B cell (primary cell): ENCODE results near the gene MFSD11. TPM values are rescaled to one million over a fixed set of nuclear protein-coding genes. Genes with fewer than 3 reads are reported as not detected.
A peak's percentile ranks its signal among the peaks of the same experiment; 100 is the strongest.

Experiments used
- ATAC-seq: fragments of 200-7000 bp; cut with Tn5 transposase; one replicate; pipeline ENCODE4 v1.10.0; 2021; ENCODE audit warnings: low read depth, mild to moderate bottlenecking, moderate number of reproducible peaks, moderate library complexity
- CTCF ChIA-PET: fragments of 350-600 bp; sonication (Branson Sonifier 250); formaldehyde crosslinking; loops from one replicate; lab custom pipeline; 2021; ENCODE audit warnings: antibody characterized with exemption, inconsistent platforms; lab: Charles Lee
- POLR2A ChIA-PET: fragments of 350-600 bp; sonication (Branson Sonifier 250); formaldehyde crosslinking; loops from one replicate; lab custom pipeline; 2021; ENCODE audit warnings: antibody characterized with exemption; lab: Charles Lee
- DNase-seq: peaks from one replicate; pipeline ENCODE4 v3.0.0; 2013
- H2AFZ ChIP-seq: 2 replicates; pipeline ENCODE4 v1.6.1; 2012; ENCODE audit warnings: mild to moderate bottlenecking, low read depth, low read length; ENCODE audit not compliant: insufficient read depth, poor library complexity, severe bottlenecking
- H3K27ac ChIP-seq, 2 donors: 1 replicate in 1 of 2; 2 replicates in 1 of 2; pipeline ENCODE4 v1.5.1; 2012 to 2013; ENCODE audit warnings: low read length in 2 of 2, mild to moderate bottlenecking in 2 of 2, moderate library complexity in 1 of 2
- H3K27me3 ChIP-seq, 4 experiments: fragments of 200-600 bp in 1 of 4; sonication (generic) in 1 of 4; replicated peaks in 1 of 4; 1 replicate in 2 of 4; 2 replicates in 2 of 4; pipeline versions ENCODE4 v1.6.1 to v1.7.0; 2013 to 2016; ENCODE audit warnings: low read length in 3 of 4, mild to moderate bottlenecking in 2 of 4, mixed read lengths in 1 of 4, moderate library complexity in 1 of 4; ENCODE audit not compliant: insufficient read depth in 4 of 4, control insufficient read depth in 3 of 4; ENCODE audit errors: control extremely low read depth in 1 of 4
- H3K36me3 ChIP-seq, 2 experiments: replicated peaks in 1 of 2; 1 replicate in 1 of 2; 2 replicates in 1 of 2; pipeline versions ENCODE4 v1.6.1 to v1.7.1; 2013; ENCODE audit warnings: low read length in 1 of 2; ENCODE audit not compliant: insufficient read depth in 2 of 2, control insufficient read depth in 1 of 2; ENCODE audit errors: control extremely low read depth in 1 of 2, extremely low read depth in 1 of 2
- H3K4me1 ChIP-seq, 2 donors: fragments of 200-600 bp in 1 of 2; sonication (generic) in 1 of 2; 1 replicate in 1 of 2; 2 replicates in 1 of 2; pipeline versions ENCODE4 v1.5.1 to v1.6.1; 2013 to 2017; ENCODE audit warnings: low read length in 2 of 2; ENCODE audit not compliant: control insufficient read depth in 2 of 2, insufficient read depth in 2 of 2
- H3K4me2 ChIP-seq: replicated peaks from 2 replicates; pipeline ENCODE3; 2012; ENCODE audit warnings: mild to moderate bottlenecking, low read depth, low read length; ENCODE audit not compliant: poor library complexity, severe bottlenecking
- H3K4me3 ChIP-seq, 5 experiments: fragments of 200-600 bp in 1 of 5; sonication (generic) in 1 of 5; 1 replicate in 3 of 5; 2 replicates in 2 of 5; pipeline versions ENCODE4 v1.5.1 to v1.7.0; 2011 to 2016; ENCODE audit warnings: low read length in 4 of 5, mild to moderate bottlenecking in 4 of 5, low read depth in 2 of 5, control low read depth in 1 of 5, moderate library complexity in 1 of 5; ENCODE audit not compliant: insufficient read depth in 1 of 5; ENCODE audit errors: control extremely low read depth in 1 of 5, extremely low read depth in 1 of 5
- H3K79me2 ChIP-seq: fragments of 200-600 bp; sonication (generic); one replicate; pipeline ENCODE4 v1.6.0; 2016; ENCODE audit warnings: low read length; ENCODE audit not compliant: control insufficient read depth, insufficient read depth
- H3K9ac ChIP-seq: fragments of 200-600 bp; sonication (generic); 2 replicates; pipeline ENCODE4 v1.6.1; 2017; ENCODE audit warnings: mild to moderate bottlenecking, low read length, moderate library complexity
- H3K9me3 ChIP-seq, 3 donors: one replicate each; pipeline versions ENCODE4 v1.6.1 to v1.7.1; 2013; ENCODE audit warnings: low read length in 2 of 3; ENCODE audit not compliant: control insufficient read depth in 2 of 3, insufficient read depth in 1 of 3; ENCODE audit errors: control extremely low read depth in 1 of 3
- H4K20me1 ChIP-seq: 2 replicates; pipeline ENCODE4 v1.6.0; 2012; ENCODE audit warnings: mild to moderate bottlenecking, low read length; ENCODE audit not compliant: insufficient read depth, control insufficient read depth, poor library complexity, severe bottlenecking
- H3K27ac Mint-ChIP-seq: one replicate; pipeline ENCODE4 v1.8.0; 2021; ENCODE audit warnings: mixed read lengths
- H3K27me3 Mint-ChIP-seq: one replicate; pipeline ENCODE4 v1.8.0; 2021; ENCODE audit warnings: mixed read lengths
- H3K4me1 Mint-ChIP-seq: one replicate; pipeline ENCODE4 v1.8.0; 2021; ENCODE audit warnings: mixed read lengths
- H3K4me3 Mint-ChIP-seq: one replicate; pipeline ENCODE4 v1.8.0; 2021; ENCODE audit warnings: mixed read lengths
- H3K9me3 Mint-ChIP-seq: one replicate; pipeline ENCODE4 v1.8.0; 2022; ENCODE audit warnings: mixed read lengths; ENCODE audit not compliant: insufficient read depth
- EZH2 ChIP-seq: IDR thresholded peaks from 2 replicates; pipeline ENCODE4 v1.6.1; 2012; ENCODE audit warnings: borderline replicate concordance, low read depth, mild to moderate bottlenecking, moderate library complexity, low read length; ENCODE audit not compliant: insufficient read depth, poor library complexity, severe bottlenecking
- WGBS: methylation state at CpG from one replicate; pipeline ENCODE4 v1.1.5; 2013; ENCODE audit warnings: missing lambda C conversion rate; ENCODE audit not compliant: insufficient coverage; 5-methylcytosine and 5-hydroxymethylcytosine counted together
- intact Hi-C: fragments of 100-400 bp; cut with micrococcal nuclease; formaldehyde crosslinking; loops from one replicate; pipeline ENCODE4 v1.10.0; 2022
- polyA plus RNA-seq: library from polyadenylated mRNA; depleted of rRNA; stranded (reverse); fragments of >200 nt; gene quantifications from 2 replicates; pipeline ENCODE4 v1.2.3, GENCODE V29; 2012
- total RNA-seq, 2 donors: library from RNA; stranded (reverse); fragments of 120-200 nt in 1 of 2; gene quantifications; 1 replicate in 1 of 2; 2 replicates in 1 of 2; pipeline versions ENCODE4 v1.2.3 to v1.2.4, GENCODE V29; 2013 to 2022
- TF ChIP-seq, protein P1 (sequence below): fragments of 200-600 bp; IDR thresholded peaks from one replicate; pipeline ENCODE4 v1.8.0; 2022; ENCODE audit warnings: antibody characterized with exemption, mild to moderate bottlenecking

MFSD11 gene
- total and polyA plus RNA-seq, 2 donors (not counting 1 experiment from before 2014, with no cell fraction given): 24.5 to 36.4 TPM

DNA sequence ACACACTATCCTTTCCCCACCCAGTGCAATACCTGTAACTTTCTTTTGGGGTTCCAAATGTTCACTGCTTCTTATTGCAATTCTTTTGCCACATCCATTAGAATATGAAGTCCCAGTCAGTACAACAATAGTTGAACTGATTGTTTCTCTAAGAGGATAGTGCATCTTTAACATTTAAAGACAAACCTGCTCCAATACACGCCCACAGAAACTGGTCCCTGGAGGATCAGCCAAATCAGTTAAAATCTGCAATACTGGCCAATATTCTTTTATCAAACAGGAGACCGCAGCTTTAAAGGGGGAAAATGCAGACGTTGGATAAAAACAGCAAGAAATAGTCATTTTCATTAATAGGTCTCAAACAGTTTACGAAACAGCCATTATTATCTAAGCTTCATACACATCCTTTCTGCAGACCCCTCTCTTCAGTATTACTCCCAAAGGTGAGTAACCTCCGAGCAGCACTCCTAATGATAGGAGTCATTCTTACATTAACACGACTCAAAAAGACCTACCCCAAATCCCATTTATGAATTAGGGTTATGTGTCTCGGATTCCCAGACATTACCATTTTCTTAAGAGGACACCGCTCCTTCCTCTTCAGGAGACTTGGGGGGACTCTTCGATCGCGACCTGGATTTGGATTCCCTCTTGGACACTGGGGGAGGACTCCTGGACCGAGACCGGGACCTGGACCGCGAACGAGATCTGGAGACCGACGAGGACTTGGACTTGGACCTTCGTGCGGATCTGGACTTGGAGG lies 2.2 kb upstream of the MFSD11 start:
- H2AFZ ChIP-seq: peak overlapping the region; percentile 12
- TF ChIP-seq EZH2: no peak
- TF ChIP-seq, protein P1, sequence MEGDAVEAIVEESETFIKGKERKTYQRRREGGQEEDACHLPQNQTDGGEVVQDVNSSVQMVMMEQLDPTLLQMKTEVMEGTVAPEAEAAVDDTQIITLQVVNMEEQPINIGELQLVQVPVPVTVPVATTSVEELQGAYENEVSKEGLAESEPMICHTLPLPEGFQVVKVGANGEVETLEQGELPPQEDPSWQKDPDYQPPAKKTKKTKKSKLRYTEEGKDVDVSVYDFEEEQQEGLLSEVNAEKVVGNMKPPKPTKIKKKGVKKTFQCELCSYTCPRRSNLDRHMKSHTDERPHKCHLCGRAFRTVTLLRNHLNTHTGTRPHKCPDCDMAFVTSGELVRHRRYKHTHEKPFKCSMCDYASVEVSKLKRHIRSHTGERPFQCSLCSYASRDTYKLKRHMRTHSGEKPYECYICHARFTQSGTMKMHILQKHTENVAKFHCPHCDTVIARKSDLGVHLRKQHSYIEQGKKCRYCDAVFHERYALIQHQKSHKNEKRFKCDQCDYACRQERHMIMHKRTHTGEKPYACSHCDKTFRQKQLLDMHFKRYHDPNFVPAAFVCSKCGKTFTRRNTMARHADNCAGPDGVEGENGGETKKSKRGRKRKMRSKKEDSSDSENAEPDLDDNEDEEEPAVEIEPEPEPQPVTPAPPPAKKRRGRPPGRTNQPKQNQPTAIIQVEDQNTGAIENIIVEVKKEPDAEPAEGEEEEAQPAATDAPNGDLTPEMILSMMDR: no peak
- DNase-seq (no peak), ATAC-seq (no peak)
- Mint-ChIP-seq H3K4me3 (peak overlapping the region; percentile 95), H3K27ac (peak overlapping the region; percentile 89), H3K9me3 (no peaks in the 10 kb centered on the region), H3K27me3 (no peaks in the 10 kb centered on the region), H3K4me1 (peaks cover 62% of the 10 kb centered on the region)
- H3K4me2 ChIP-seq: peak overlapping the region; percentile 92
- peaks cover 77% of the 10 kb centered on the region for H3K79me2 ChIP-seq
- peaks cover 42 to 43% of the 10 kb centered on the region in 2 donors for H3K4me1 ChIP-seq
- H3K36me3 ChIP-seq: peaks cover 0 to 48% of the 10 kb centered on the region in 2 experiments
- no peaks in the 10 kb centered on the region for H3K9me3 ChIP-seq
- peak overlapping the region; percentile 87 for H3K9ac ChIP-seq
- ChIA-PET POLR2A (interaction anchor here (0.5 to 5.6 kb wide), 5 partner anchors 9 to 1944 kb away, joined by 3 to 75 read pairs (median 4); partner anchors contain the start of genes JMJD6 and METTL23), CTCF (interaction anchor here (0.8 to 4.3 kb wide), 3 partner anchors 9 to 19 kb away, joined by 3 to 29 read pairs (median 5); partner anchors contain the start of genes JMJD6 and METTL23)
- intact Hi-C loops: loop anchor here (5.0 kb wide), 3 partner anchors 407 to 1222 kb away; partner anchors contain the start of genes CASKIN2, SEC14L1, TNRC6C and TSEN54
- H3K27ac ChIP-seq: peak overlapping the region; percentile 70 to 97
- H3K4me3 ChIP-seq: peak overlapping the region; percentile 93 to 99 (median 97)
- H4K20me1 ChIP-seq: peaks cover 9% of the 10 kb centered on the region
- no peaks in the 10 kb centered on the region for H3K27me3 ChIP-seq
- 1% methylated on average over 16 of the region's 20 CpGs for WGBS
